SKM-1 treated with dmso at 0.1 percent for 144 hours (cell line): Measurements from ENCODE around the gene YKT6.
A peak's percentile ranks its signal among the peaks of the same experiment; 100 is the strongest.

Source experiments
- DNase-seq: peaks from one replicate; lab custom pipeline; 2025; ENCODE audit not compliant: unreplicated experiment; lab: John Stamatoyannopoulos, UW

Gene YKT6

GRCh38 chr7:44231088-44231487 lies 30.3 kb downstream of the YKT6 start:
- DNase-seq, result no peak

GRCh38 chr7:44232396-44232795 lies 31.6 kb downstream of the YKT6 start:
- DNase-seq, result no peak

- no peak for DNase-seq
Measured at GRCh38 chr7:44232901-44233715, 32.3 kb downstream of the YKT6 start.

GRCh38 chr7:44235066-44235465 lies 34.3 kb downstream of the YKT6 start:
- DNase-seq, result no peak

GRCh38 chr7:44235582-44236332 lies 35.0 kb downstream of the YKT6 start:
- DNase-seq, result no peak

GRCh38 chr7:44236333-44236728 lies 35.6 kb downstream of the YKT6 start:
- DNase-seq, result peak; percentile 60

GRCh38 chr7:44237696-44238095 lies 36.9 kb downstream of the YKT6 start:
- no peak for DNase-seq

GRCh38 chr7:44238116-44238695 lies 37.4 kb downstream of the YKT6 start:
- DNase-seq, result no peak

- no peak for DNase-seq
Measured at GRCh38 chr7:44239361-44239760, 38.6 kb downstream of the YKT6 start.

GRCh38 chr7:44240376-44240775 lies 39.6 kb downstream of the YKT6 start:
- DNase-seq, result no peak

GRCh38 chr7:44240983-44241510 lies 40.3 kb downstream of the YKT6 start:
- peak; percentile 85 for DNase-seq

- no peak for DNase-seq
Measured at GRCh38 chr7:44242091-44242490, 41.3 kb downstream of the YKT6 start.

GRCh38 chr7:44244282-44244681 lies 43.5 kb downstream of the YKT6 start:
- DNase-seq, result no peak

- DNase-seq, result no peak
Measured at GRCh38 chr7:44246396-44247113, 45.8 kb downstream of the YKT6 start.

- no peak for DNase-seq
Measured at GRCh38 chr7:44247868-44248651, 47.3 kb downstream of the YKT6 start.

- no peak for DNase-seq
Measured at GRCh38 chr7:44249639-44250234, 49.0 kb downstream of the YKT6 start.

- no peak for DNase-seq
Measured at GRCh38 chr7:44251269-44251668, 50.5 kb downstream of the YKT6 start.

GRCh38 chr7:44251881-44252280 lies 51.1 kb downstream of the YKT6 start:
- no peak for DNase-seq

- no peak for DNase-seq
Measured at GRCh38 chr7:44256459-44256858, 55.7 kb downstream of the YKT6 start.

- no peak for DNase-seq
Measured at GRCh38 chr7:44257213-44257612, 56.4 kb downstream of the YKT6 start.
